Parathyroid adenoma (tissue), 2 donors: ENCODE measurements around the gene STAP2.

Experiments
- H2AFZ ChIP-seq: fragments of 300-600 bp; sonication (generic); one replicate; pipeline ENCODE4 v1.7.0; 2017; ENCODE audit warnings: antibody characterized with exemption, mild to moderate bottlenecking
- H3K27ac ChIP-seq: fragments of 300-600 bp; sonication (generic); one replicate; pipeline ENCODE4 v1.7.0; 2017
- H3K27me3 ChIP-seq: fragments of 300-600 bp; sonication (generic); one replicate; pipeline ENCODE4 v1.7.0; 2017; ENCODE audit warnings: low read length; ENCODE audit not compliant: control insufficient read depth, insufficient read depth
- H3K36me3 ChIP-seq: fragments of 300-600 bp; sonication (generic); one replicate; pipeline ENCODE4 v1.7.0; 2017; ENCODE audit warnings: low read length; ENCODE audit not compliant: control insufficient read depth, insufficient read depth
- H3K4me1 ChIP-seq: fragments of 300-600 bp; sonication (generic); one replicate; pipeline ENCODE4 v1.7.0; 2017; ENCODE audit warnings: control low read depth
- H3K4me2 ChIP-seq: fragments of 300-600 bp; sonication (generic); one replicate; pipeline ENCODE4 v1.7.0; 2017; ENCODE audit warnings: low read length
- H3K4me3 ChIP-seq: fragments of 300-600 bp; sonication (generic); one replicate; pipeline ENCODE4 v1.7.0; 2017; ENCODE audit warnings: low read depth, low read length
- H3K79me2 ChIP-seq: fragments of 300-600 bp; sonication (generic); one replicate; pipeline ENCODE4 v1.7.0; 2017; ENCODE audit warnings: control low read depth
- H3K9ac ChIP-seq: fragments of 300-600 bp; sonication (generic); one replicate; pipeline ENCODE4 v1.7.0; 2017; ENCODE audit warnings: mild to moderate bottlenecking
- H3K9me3 ChIP-seq: fragments of 300-600 bp; sonication (generic); one replicate; pipeline ENCODE4 v1.7.0; 2017; ENCODE audit warnings: low read length; ENCODE audit not compliant: control insufficient read depth
- TF ChIP-seq, protein P1 (sequence below): fragments of 300-600 bp; sonication (generic); IDR thresholded peaks from one replicate; pipeline ENCODE4 v1.7.0; 2017; ENCODE audit warnings: antibody characterized with exemption, mild to moderate bottlenecking
- donor health status: primary hyperparathyroidism.

STAP2 gene

DNA sequence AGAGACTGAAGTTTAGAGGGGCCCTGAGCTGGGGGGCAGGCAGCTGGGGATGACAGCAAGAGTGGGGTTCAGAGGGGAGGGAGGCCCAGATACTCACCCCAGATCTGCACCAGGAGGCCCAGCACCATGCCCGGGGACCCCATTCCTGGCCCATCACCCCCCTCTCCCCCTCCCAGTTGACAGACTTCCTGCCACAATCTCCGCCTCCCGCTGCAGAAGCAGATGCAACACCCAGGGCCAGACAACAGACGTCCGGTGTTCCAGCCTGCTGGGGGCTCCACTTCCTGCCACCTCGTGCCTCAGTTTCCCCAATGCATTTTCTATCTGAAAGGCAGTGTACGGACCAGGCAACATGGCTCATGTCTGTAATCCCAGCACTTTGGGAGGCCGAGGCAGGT lies 36.4 kb downstream of the STAP2 start, which contains the start of gene TMIGD2:
TMIGD2 (minus strand) TSS at position 147 of the 398 bp plus-strand sequence; CDS start at position 143, 4 bp downstream.
- Histone ChIP-seq H3K4me2 (no peak within 1 kb of the TSS), H3K4me3 (no peak within 1 kb of the TSS), H3K9ac (no peak within 1 kb of the TSS), H3K4me1 (no peaks in the 10 kb centered on the region), H3K9me3 (no peaks in the 10 kb centered on the region), H2AFZ (no peak within 1 kb of the TSS), H3K79me2 (no peaks in the 10 kb centered on the region), H3K36me3 (no peaks in the 10 kb centered on the region), H3K27ac (no peak within 1 kb of the TSS), H3K27me3 (no peaks in the 10 kb centered on the region)
- TF ChIP-seq, protein P1, sequence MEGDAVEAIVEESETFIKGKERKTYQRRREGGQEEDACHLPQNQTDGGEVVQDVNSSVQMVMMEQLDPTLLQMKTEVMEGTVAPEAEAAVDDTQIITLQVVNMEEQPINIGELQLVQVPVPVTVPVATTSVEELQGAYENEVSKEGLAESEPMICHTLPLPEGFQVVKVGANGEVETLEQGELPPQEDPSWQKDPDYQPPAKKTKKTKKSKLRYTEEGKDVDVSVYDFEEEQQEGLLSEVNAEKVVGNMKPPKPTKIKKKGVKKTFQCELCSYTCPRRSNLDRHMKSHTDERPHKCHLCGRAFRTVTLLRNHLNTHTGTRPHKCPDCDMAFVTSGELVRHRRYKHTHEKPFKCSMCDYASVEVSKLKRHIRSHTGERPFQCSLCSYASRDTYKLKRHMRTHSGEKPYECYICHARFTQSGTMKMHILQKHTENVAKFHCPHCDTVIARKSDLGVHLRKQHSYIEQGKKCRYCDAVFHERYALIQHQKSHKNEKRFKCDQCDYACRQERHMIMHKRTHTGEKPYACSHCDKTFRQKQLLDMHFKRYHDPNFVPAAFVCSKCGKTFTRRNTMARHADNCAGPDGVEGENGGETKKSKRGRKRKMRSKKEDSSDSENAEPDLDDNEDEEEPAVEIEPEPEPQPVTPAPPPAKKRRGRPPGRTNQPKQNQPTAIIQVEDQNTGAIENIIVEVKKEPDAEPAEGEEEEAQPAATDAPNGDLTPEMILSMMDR = no peak

DNA sequence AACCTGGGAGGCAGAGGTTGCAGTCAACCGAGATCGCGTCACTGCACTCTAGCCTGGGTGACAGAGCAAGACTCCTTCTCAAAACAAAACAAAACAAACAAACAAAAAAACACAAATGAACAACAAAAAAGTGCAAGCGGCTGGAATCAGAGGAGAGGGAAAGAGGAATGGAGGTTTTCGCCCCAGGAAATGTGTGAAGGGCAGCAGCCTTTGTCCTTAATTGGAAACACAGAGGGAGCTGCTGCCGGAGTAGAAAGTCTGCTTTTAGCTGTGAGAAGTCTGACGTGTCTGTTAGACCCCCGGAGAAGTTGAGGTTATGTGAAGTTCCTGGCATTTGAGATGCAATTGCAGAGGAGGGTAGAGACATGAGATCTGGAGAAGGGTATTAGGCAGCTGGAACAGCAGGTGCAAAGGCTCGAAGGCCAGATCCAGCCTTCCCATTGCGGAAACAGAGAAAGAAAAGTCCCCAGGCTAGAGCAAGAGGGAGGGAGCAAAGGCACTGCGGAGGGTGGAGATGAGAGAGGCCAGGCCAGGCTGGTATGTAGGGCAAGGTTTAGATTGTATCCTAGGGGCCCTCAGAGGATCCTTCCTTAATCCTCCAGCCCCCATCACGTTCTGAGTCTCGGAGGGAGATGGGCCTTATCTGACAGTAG lies 36.9 kb downstream of the STAP2 start:
- no peaks in the 10 kb centered on the region for H3K9me3 ChIP-seq
- no peaks in the 10 kb centered on the region for H3K36me3 ChIP-seq
- no peak overlapping the region for H3K9ac ChIP-seq
- TF ChIP-seq, protein P1 = no peak
- no peak overlapping the region for H3K4me2 ChIP-seq
- no peaks in the 10 kb centered on the region for H3K79me2 ChIP-seq
- H3K4me1 ChIP-seq = no peaks in the 10 kb centered on the region
- H2AFZ ChIP-seq = no peak overlapping the region
- H3K27ac ChIP-seq = no peak overlapping the region
- H3K27me3 ChIP-seq = no peaks in the 10 kb centered on the region
- no peak overlapping the region for H3K4me3 ChIP-seq

DNA sequence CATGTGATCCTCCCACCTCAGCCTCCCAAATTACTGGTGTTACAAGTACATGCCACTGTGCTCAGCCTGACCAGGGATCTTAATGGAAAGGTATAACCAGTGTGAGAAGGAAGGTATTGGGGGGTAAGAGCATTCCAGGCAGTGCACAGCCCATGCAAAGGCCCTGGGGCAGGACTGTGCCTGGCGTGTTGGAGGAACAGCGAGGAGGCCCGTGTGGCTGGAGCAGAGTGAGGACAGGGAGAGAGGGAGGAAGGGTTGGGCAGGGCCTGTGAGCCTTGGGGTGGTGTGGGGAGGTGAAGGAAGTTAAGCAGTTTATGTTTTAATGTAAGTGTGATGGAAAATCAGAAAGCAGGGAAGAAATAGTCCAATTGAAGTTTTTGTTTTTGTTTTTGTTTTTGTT lies 38.0 kb downstream of the STAP2 start:
- Histone ChIP-seq H2AFZ (no peak overlapping the region), H3K4me1 (no peaks in the 10 kb centered on the region), H3K9me3 (no peaks in the 10 kb centered on the region), H3K4me2 (no peak overlapping the region), H3K79me2 (no peaks in the 10 kb centered on the region), H3K9ac (no peak overlapping the region), H3K4me3 (no peak overlapping the region), H3K27me3 (no peaks in the 10 kb centered on the region), H3K36me3 (no peaks in the 10 kb centered on the region), H3K27ac (no peak overlapping the region)
- TF ChIP-seq, protein P1 = no peak

DNA sequence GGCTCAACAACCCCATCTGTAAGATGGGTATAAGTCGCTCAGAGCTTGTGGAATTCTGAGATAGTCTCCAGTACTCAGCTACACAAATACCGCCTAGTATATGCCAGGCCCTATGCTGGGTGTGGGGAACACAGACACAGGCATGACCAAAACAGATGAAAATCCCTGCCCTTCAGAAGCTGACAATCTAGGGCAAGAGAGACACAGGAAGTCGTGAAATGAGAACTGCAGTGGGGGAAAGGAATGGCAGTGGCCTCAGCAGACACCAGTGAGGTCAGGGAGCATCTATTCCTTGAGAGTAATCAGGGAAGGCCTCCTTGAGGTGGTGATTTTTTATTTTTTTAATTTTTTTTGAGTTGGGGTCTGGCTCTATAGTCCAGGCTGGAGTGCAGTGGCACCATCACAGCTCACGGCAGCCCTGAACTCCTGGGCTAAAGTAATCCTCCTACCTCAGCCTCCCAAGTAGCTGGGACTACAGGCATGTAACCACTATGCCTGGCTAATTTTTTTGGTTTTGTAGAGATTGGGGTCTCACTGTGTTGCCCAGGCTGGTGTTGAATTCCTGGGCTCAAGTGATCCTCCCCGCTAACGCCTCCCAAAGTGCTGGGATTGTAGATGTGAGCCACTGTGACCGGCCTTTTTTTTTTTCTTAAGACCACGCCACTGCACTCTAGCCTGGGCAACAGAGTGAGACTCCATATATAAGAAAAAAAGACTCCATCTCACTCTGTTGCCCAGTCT lies 39.6 kb downstream of the STAP2 start:
- no peak overlapping the region for H3K4me2 ChIP-seq
- H3K9me3 ChIP-seq = no peaks in the 10 kb centered on the region
- no peak overlapping the region for H3K27ac ChIP-seq
- H3K79me2 ChIP-seq = no peaks in the 10 kb centered on the region
- no peak overlapping the region for H3K4me3 ChIP-seq
- H3K36me3 ChIP-seq = no peaks in the 10 kb centered on the region
- H2AFZ ChIP-seq = no peak overlapping the region
- no peak overlapping the region for H3K9ac ChIP-seq
- no peaks in the 10 kb centered on the region for H3K4me1 ChIP-seq
- H3K27me3 ChIP-seq = no peaks in the 10 kb centered on the region
- TF ChIP-seq, protein P1 = no peak
